DND-41 (cell line): ENCODE results near the gene AP1G2.

Source experiments
- CTCF ChIP-seq: IDR thresholded peaks from 2 replicates; pipeline ENCODE4 v1.5.1; 2012; ENCODE audit warnings: borderline replicate concordance, low read length, moderate library complexity, mild to moderate bottlenecking; ENCODE audit not compliant: poor library complexity, severe bottlenecking; ENCODE audit errors: extremely low read depth
- EZH2 ChIP-seq: IDR thresholded peaks from 3 replicates; pipeline ENCODE4 v1.6.1; 2012; ENCODE audit warnings: borderline replicate concordance, low read depth, mild to moderate bottlenecking, moderate library complexity, low read length, inconsistent platforms; ENCODE audit not compliant: severe bottlenecking

GRCh38 chr14:23582906-23583760 lies 15.5 kb upstream of the AP1G2 start:
- no peak for TF ChIP-seq CTCF
- no peak for TF ChIP-seq EZH2
